HCT116 (cell line): Measurements from ENCODE around the gene RPTOR.

Source experiments
- EZH2 ChIP-seq: fragments of 200-600 bp; sonication (generic); IDR thresholded peaks from 2 replicates; pipeline ENCODE4 v1.6.1; 2017; ENCODE audit warnings: antibody characterized with exemption, mixed run types
- EZH2phosphoT487 ChIP-seq: fragments of 200-600 bp; IDR thresholded peaks from 2 replicates; pipeline ENCODE4 v1.6.1; 2018; ENCODE audit warnings: antibody characterized with exemption, borderline replicate concordance
- JUND ChIP-seq: IDR thresholded peaks from 2 replicates; pipeline ENCODE4 v1.6.1; 2012
- POLR2A ChIP-seq: IDR thresholded peaks from 2 replicates; pipeline ENCODE4 v1.7.0; 2011; ENCODE audit warnings: borderline replicate concordance; ENCODE audit not compliant: insufficient read depth, insufficient read length; ENCODE audit errors: extremely low read depth
- RAD21 ChIP-seq: IDR thresholded peaks from 2 replicates; pipeline ENCODE4 v1.6.1; 2012; ENCODE audit warnings: low read depth, mild to moderate bottlenecking
- SP1 ChIP-seq: IDR thresholded peaks from 2 replicates; pipeline ENCODE4 v1.6.1; 2012; ENCODE audit warnings: low read depth
- SRF ChIP-seq: IDR thresholded peaks from 2 replicates; pipeline ENCODE4 v1.6.1; 2012; ENCODE audit warnings: low read depth
- YY1 ChIP-seq: IDR thresholded peaks from 2 replicates; pipeline ENCODE4 v1.6.1; 2011; ENCODE audit warnings: low read length, low read depth, moderate library complexity, mild to moderate bottlenecking; ENCODE audit not compliant: insufficient replicate concordance; ENCODE audit errors: extremely low read depth
- ZNF274 ChIP-seq: fragments of 200-500 bp; sonication (Bioruptor generic); IDR thresholded peaks from 2 replicates; pipeline ENCODE4 v1.6.1; 2014; ENCODE audit warnings: mild to moderate bottlenecking, low read depth, low read length, inconsistent platforms
- TF ChIP-seq, protein P1 (sequence below), 3 experiments: fragments of 200-600 bp in 1 of 3; sonication (generic) in 1 of 3; IDR thresholded peaks in 2 of 3; conservative IDR thresholded peaks in 1 of 3; 2 replicates each; pipeline ENCODE4 v1.5.1; 2012 to 2017; ENCODE audit warnings: low read depth in 2 of 3, low read length in 2 of 3, antibody characterized with exemption in 1 of 3, borderline replicate concordance in 1 of 3, control low read depth in 1 of 3, mild to moderate bottlenecking in 1 of 3, mixed read lengths in 1 of 3, mixed run types in 1 of 3, moderate library complexity in 1 of 3; ENCODE audit not compliant: insufficient read depth in 1 of 3
- TF ChIP-seq, protein P2 (sequence below): IDR thresholded peaks from 2 replicates; pipeline ENCODE4 v1.6.1; 2012

DNA sequence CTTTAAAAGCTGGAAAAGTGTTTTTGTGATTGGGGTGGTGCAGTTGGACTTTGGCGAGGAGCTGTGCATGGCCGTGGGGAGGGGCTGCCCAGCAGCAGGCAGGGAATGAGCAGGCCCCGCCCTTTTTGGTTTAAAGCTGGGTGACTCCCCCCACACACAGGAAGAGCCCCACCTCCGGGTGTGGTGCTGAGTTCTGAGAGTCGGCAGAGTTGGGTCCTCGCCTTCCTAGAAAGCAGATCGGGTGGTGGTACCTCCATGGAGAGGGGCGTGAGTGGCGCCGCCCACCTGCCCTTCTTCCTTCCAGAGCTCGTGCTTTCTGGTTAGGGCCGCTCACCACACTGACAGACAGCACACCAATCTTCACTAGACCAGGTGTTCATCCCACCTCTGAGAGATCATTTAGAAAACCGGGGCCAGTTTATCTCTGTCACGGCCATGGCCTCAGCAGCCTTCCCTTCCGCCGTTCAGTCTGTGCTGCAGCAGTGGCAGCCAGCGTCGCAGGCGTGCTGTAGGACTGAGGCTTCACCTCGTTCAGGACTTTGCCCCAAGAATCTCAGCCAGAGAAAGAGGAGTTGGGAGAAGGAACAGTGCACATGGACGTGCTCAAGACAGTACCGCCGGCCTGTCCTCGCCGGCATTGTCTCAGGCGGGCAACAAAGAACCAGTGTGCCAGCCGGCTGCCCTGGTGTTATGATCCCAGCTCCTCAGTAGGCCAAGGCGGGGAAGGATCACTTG is 303.0 kb downstream of the RPTOR start:
- TF ChIP-seq EZH2phosphoT487 (no peak), EZH2 (no peak), YY1 (no peak), ZNF274 (no peak), POLR2A (no peak), RAD21 (no peak), SP1 (no peak), JUND (no peak), SRF (no peak)
- TF ChIP-seq, protein P1, sequence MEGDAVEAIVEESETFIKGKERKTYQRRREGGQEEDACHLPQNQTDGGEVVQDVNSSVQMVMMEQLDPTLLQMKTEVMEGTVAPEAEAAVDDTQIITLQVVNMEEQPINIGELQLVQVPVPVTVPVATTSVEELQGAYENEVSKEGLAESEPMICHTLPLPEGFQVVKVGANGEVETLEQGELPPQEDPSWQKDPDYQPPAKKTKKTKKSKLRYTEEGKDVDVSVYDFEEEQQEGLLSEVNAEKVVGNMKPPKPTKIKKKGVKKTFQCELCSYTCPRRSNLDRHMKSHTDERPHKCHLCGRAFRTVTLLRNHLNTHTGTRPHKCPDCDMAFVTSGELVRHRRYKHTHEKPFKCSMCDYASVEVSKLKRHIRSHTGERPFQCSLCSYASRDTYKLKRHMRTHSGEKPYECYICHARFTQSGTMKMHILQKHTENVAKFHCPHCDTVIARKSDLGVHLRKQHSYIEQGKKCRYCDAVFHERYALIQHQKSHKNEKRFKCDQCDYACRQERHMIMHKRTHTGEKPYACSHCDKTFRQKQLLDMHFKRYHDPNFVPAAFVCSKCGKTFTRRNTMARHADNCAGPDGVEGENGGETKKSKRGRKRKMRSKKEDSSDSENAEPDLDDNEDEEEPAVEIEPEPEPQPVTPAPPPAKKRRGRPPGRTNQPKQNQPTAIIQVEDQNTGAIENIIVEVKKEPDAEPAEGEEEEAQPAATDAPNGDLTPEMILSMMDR (IDR thresholded peaks at IDR 0.05 in 2 of 3, conservative IDR thresholded peaks at IDR 0.05 in 1 of 3; ENCODE audit: borderline replicate concordance in 1 of 3, insufficient read depth in 1 of 3, low read depth in 2 of 3, low read length in 2 of 3): no peak
- TF ChIP-seq, protein P2, sequence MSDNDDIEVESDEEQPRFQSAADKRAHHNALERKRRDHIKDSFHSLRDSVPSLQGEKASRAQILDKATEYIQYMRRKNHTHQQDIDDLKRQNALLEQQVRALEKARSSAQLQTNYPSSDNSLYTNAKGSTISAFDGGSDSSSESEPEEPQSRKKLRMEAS: no peak
